Suprapubic skin (tissue), 4 donors: ENCODE results near the gene ERO1B.

Experiments
- CTCF ChIP-seq, 2 donors: fragments of 200-600 bp in 1 of 2; fragments of 450-650 bp in 1 of 2; sonication (generic) in 1 of 2; IDR thresholded peaks; one replicate each; pipeline ENCODE4 v1.5.1; 2016 to 2019; ENCODE audit warnings: antibody characterized with exemption in 2 of 2, mild to moderate bottlenecking in 1 of 2, moderate library complexity in 1 of 2
- EP300 ChIP-seq: sonication (generic); formaldehyde crosslinking; IDR thresholded peaks from one replicate; pipeline ENCODE4 v1.6.1; 2017; ENCODE audit warnings: antibody characterized with exemption
- POLR2A ChIP-seq, 2 donors: fragments of 450-650 bp; IDR thresholded peaks; one replicate each; pipeline ENCODE4 v1.6.1; 2017; ENCODE audit warnings: antibody characterized with exemption in 2 of 2, mild to moderate bottlenecking in 2 of 2, moderate library complexity in 2 of 2
- POLR2AphosphoS5 ChIP-seq, 3 donors: sonication (generic); formaldehyde crosslinking; IDR thresholded peaks; one replicate each; pipeline ENCODE4 v1.6.1; 2017; ENCODE audit warnings: antibody characterized with exemption in 3 of 3

GRCh38 chr1:236220473-236220872 is 61.3 kb downstream of the ERO1B start:
- TF ChIP-seq CTCF (IDR thresholded peaks at IDR 0.05) (no peak), POLR2A (IDR thresholded peaks at IDR 0.05) (no peak), POLR2AphosphoS5 (IDR thresholded peaks at IDR 0.05) (no peak), EP300 (no peak)
